MCF 10A (cell line): ENCODE measurements around the gene LDLRAP1. TPM values are rescaled to one million over a fixed set of nuclear protein-coding genes. Genes with fewer than 3 reads are reported as not detected.
"Not testable (repeated sequence)": the region's sequence is repeated elsewhere in the genome, so short reads cannot be mapped to it uniquely, and the experiment has no call there.

Source experiments
- BruUV-seq: library from RNA; stranded (reverse); fragments of 400-500 nt; replicated peaks from 2 replicates; lab custom pipeline; 2021; lab: Mats Ljungman, UMichigan
- CTCF ChIA-PET: fragments of 300-600 bp; sonication (Branson Sonifier 250); formaldehyde crosslinking; extraction: SDS; loops from one replicate; lab custom pipeline; 2021; ENCODE audit warnings: antibody characterized with exemption, inconsistent platforms; lab: Yijun Ruan, JAX
- POLR2A ChIA-PET: fragments of 300-600, 350-650 bp; sonication (Branson Sonifier 250); formaldehyde crosslinking; extraction: SDS; loops from one replicate; lab custom pipeline; 2020; ENCODE audit warnings: antibody characterized with exemption, inconsistent platforms; lab: Yijun Ruan, JAX
- DNase-seq: peaks from one replicate; pipeline ENCODE4 v3.0.0-alpha.2; 2018; ENCODE audit not compliant: unreplicated experiment
- H3K27ac Mint-ChIP-seq: one replicate; pipeline ENCODE4 v1.8.0; 2022; ENCODE audit warnings: mild to moderate bottlenecking, low read depth, mixed read lengths; ENCODE audit not compliant: unreplicated experiment
- H3K27me3 Mint-ChIP-seq: one replicate; pipeline ENCODE4 v1.8.0; 2022; ENCODE audit warnings: mixed read lengths; ENCODE audit not compliant: insufficient read depth, unreplicated experiment
- H3K36me3 Mint-ChIP-seq: one replicate; pipeline ENCODE4 v1.8.0; 2022; ENCODE audit warnings: mild to moderate bottlenecking, moderate library complexity, mixed read lengths; ENCODE audit not compliant: insufficient read depth, unreplicated experiment
- H3K4me1 Mint-ChIP-seq: one replicate; pipeline ENCODE4 v1.8.0; 2022; ENCODE audit warnings: mixed read lengths; ENCODE audit not compliant: insufficient read depth, unreplicated experiment
- H3K4me3 Mint-ChIP-seq: one replicate; pipeline ENCODE4 v1.8.0; 2022; ENCODE audit warnings: mild to moderate bottlenecking, moderate library complexity, mixed read lengths; ENCODE audit not compliant: unreplicated experiment
- H3K9me3 Mint-ChIP-seq: one replicate; pipeline ENCODE4 v1.8.0; 2022; ENCODE audit warnings: mixed read lengths; ENCODE audit not compliant: unreplicated experiment
- CTCF ChIP-seq: fragments of 200-600 bp; IDR thresholded peaks from one replicate; pipeline ENCODE4 v1.8.0; 2022; ENCODE audit warnings: antibody characterized with exemption, mild to moderate bottlenecking; ENCODE audit not compliant: unreplicated experiment
- intact Hi-C: fragments of 100-400 bp; cut with micrococcal nuclease; formaldehyde crosslinking; loops from 2 replicates; pipeline ENCODE4 v1.14.1; 2022
- total RNA-seq: library from RNA; stranded (reverse); gene quantifications from 2 replicates; pipeline ENCODE4 v1.2.3, GENCODE V29; 2022

Gene LDLRAP1
- total RNA-seq, 1 experiment from 2014 or later: 10.3 TPM

- intact Hi-C loops: no loop called here
- CTCF ChIA-PET: no interaction called here
- no peak overlapping the region for H3K4me3 Mint-ChIP-seq
These were observed 40.3 kb downstream of the LDLRAP1 start for GRCh38 chr1:25583519-25584370.

GRCh38 chr1:25586181-25586588 lies 42.8 kb downstream of the LDLRAP1 start:
- CTCF ChIA-PET: no interaction called here
- H3K4me3 Mint-ChIP-seq: no peak overlapping the region
- intact Hi-C loops: no loop called here
- no peaks in the 10 kb centered on the region for H3K36me3 Mint-ChIP-seq
- TF ChIP-seq CTCF: no peak
- POLR2A ChIA-PET: no interaction called here
- no peak for DNase-seq
- no peak overlapping the region for H3K27ac Mint-ChIP-seq
- H3K9me3 Mint-ChIP-seq: no peaks in the 10 kb centered on the region
- H3K27me3 Mint-ChIP-seq: peaks cover 17% of the 10 kb centered on the region
- no TSS peak for BruUV-seq
- H3K4me1 Mint-ChIP-seq: no peaks in the 10 kb centered on the region

More at GRCh38 chr1:25583519-25584370, 40.3 kb downstream of the LDLRAP1 start:
- no TSS peak for BruUV-seq
- H3K4me1 Mint-ChIP-seq: no peaks in the 10 kb centered on the region
- POLR2A ChIA-PET: no interaction called here
- H3K36me3 Mint-ChIP-seq: no peaks in the 10 kb centered on the region
- no peak for TF ChIP-seq CTCF
- no peaks in the 10 kb centered on the region for H3K9me3 Mint-ChIP-seq
- peaks cover 12% of the 10 kb centered on the region for H3K27me3 Mint-ChIP-seq
- H3K27ac Mint-ChIP-seq: no peak overlapping the region
- DNase-seq: no peak

DNA sequence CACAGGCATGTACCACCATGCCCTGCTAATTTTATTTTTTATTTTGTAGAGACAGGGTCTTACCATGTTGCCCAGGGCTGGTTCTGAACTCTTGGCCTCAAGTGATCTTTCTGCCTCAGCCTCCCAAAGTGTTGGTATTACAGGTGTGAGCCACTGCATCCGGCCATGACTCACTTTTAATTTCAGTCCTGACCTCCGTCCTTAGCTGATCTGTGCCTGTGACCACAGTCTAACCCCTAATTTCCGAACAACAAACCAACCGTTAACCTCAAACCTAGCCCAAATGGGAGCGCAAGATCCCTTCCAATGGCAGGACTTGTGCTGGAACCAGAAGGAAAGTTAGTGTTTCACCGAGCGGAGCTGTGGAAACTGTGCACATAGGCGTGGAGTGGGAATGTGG lies 43.9 kb downstream of the LDLRAP1 start:
- POLR2A ChIA-PET: no interaction called here
- H3K27me3 Mint-ChIP-seq: peaks cover 17% of the 10 kb centered on the region

DNA sequence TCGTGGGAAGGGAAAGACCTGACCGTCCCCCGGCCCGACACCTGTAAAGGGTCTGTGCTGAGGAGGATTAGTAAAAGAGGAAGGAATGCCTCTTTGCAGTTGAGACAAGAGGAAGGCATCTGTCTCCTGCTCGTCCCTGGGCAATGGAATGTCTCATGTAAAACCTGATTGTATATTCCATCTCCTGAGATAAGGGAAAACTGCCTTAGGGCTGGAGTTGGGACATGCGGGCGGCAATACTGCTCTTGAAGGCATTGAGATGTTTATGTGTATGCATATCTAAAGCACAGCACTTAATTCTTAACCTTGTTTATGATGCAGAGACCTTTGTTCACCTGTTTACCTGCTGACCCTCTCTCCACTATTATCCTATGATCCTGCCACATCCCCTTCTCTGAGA lies 44.8 kb downstream of the LDLRAP1 start:
- BruUV-seq, POLR2A ChIA-PET, H3K4me1 Mint-ChIP-seq, intact Hi-C loops, H3K4me3 Mint-ChIP-seq, H3K27ac Mint-ChIP-seq, CTCF ChIA-PET, DNase-seq, H3K9me3 Mint-ChIP-seq, H3K36me3 Mint-ChIP-seq: not testable (repeated sequence)
- H3K27me3 Mint-ChIP-seq: peaks cover 17% of the 10 kb centered on the region

More for the DNA sequence above, 43.9 kb downstream of the LDLRAP1 start:
- Mint-ChIP-seq H3K36me3 (no peaks in the 10 kb centered on the region), H3K4me1 (no peaks in the 10 kb centered on the region), H3K4me3 (no peak overlapping the region), H3K9me3 (no peaks in the 10 kb centered on the region), H3K27ac (no peak overlapping the region)
- CTCF ChIA-PET: no interaction called here
- DNase-seq: no peak
- TF ChIP-seq CTCF: no peak
- no TSS peak for BruUV-seq
- intact Hi-C loops: no loop called here

GRCh38 chr1:25588786-25589185 lies 45.4 kb downstream of the LDLRAP1 start:
- CTCF ChIA-PET: interaction anchor here (0.6 kb wide), 1 partner anchor 199 kb away, joined by 4 read pairs; no protein-coding TSS in a partner anchor
- H3K9me3 Mint-ChIP-seq, intact Hi-C loops, H3K36me3 Mint-ChIP-seq, BruUV-seq, H3K27ac Mint-ChIP-seq, H3K4me3 Mint-ChIP-seq, H3K4me1 Mint-ChIP-seq, DNase-seq, POLR2A ChIA-PET: not testable (repeated sequence)
- H3K27me3 Mint-ChIP-seq: peaks cover 17% of the 10 kb centered on the region
